ENCODE measurements around the gene ACER2.

- TF ChIP-seq CTCF (IDR thresholded peaks at IDR 0.05; ENCODE audit: low read depth, low read length, poor library complexity, severe bottlenecking) (no peak), EZH2phosphoT487 (IDR thresholded peaks at IDR 0.05; ENCODE audit: borderline replicate concordance, low read length) (no peak)
Measured at GRCh38 chr9:19424176-19424779, 15.5 kb downstream of the ACER2 start.

Measured in DOHH2 (cell line).